NK-92 treated with Interleukin-12 subunit alpha and Interleukin-12 subunit beta, amount 100 ng/mL, for 24 hours (cell line): Measurements from ENCODE around the gene APBA2.

Experiments
- DNase-seq: peaks from one replicate; lab custom pipeline; 2025; lab: John Stamatoyannopoulos, UW

The APBA2 gene

DNA sequence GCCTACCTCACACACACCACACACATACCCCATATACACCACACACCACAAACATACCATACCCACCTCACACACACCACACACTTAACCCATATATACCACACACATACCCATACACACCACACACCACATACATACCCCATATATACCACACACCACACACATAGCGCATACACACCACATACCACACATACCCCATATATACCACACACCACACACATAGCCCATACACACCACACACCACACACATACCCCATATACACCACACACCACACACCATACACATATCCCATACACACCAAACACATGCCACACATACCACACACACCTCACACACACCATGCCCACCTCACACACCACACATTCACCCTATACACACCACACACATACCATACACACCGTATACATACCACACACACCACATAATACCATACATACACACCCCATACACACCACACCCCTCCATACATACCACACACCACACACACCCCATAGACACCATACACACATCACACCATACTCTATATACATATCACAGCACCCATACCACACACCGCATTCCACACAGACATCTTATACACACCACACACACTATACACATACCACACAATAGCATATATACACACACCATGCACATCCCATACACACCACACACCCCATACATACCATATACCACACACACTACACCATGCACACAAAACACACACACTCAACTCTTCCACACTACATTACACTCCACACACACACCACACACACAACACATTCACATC, 29.5 kb downstream of the APBA2 start:
- no peak for DNase-seq

DNA sequence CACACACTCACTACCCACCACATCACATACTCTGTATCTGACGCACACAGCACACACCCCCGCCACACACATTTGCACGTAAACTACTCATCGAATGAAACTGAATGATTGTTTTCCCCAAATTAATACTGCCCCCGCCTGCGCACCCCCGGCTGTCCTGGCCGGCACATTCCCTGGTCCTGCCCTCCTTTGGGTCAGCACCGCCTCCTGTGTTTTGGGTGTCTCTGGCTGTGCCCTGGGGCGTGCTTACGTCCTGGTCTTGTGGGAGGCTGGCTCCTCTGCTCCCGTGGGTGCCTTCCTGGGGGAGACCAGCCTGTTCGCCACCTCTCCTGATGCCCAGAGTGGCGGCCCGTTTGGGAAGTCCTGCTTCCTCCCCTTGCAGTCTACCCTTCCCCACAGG, 30.2 kb downstream of the APBA2 start:
- DNase-seq = no peak

DNA sequence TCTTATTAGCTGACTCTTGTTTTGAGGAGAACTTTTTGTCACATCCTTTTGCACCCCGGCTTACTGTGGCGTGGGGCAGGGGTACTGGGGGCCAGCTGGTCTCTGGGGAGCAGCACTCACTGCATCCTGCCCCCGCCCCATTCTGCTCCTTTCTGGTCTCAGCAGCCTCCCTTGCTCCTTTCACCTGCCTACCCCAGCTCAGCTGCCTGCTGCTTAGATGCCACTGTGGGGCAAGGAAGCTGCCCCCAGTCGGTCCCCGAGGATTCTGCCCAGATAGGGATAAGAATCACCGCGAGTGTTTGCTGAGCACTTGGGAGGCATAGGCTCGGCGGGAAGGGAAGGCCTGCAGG, 32.0 kb downstream of the APBA2 start:
- no peak for DNase-seq

DNA sequence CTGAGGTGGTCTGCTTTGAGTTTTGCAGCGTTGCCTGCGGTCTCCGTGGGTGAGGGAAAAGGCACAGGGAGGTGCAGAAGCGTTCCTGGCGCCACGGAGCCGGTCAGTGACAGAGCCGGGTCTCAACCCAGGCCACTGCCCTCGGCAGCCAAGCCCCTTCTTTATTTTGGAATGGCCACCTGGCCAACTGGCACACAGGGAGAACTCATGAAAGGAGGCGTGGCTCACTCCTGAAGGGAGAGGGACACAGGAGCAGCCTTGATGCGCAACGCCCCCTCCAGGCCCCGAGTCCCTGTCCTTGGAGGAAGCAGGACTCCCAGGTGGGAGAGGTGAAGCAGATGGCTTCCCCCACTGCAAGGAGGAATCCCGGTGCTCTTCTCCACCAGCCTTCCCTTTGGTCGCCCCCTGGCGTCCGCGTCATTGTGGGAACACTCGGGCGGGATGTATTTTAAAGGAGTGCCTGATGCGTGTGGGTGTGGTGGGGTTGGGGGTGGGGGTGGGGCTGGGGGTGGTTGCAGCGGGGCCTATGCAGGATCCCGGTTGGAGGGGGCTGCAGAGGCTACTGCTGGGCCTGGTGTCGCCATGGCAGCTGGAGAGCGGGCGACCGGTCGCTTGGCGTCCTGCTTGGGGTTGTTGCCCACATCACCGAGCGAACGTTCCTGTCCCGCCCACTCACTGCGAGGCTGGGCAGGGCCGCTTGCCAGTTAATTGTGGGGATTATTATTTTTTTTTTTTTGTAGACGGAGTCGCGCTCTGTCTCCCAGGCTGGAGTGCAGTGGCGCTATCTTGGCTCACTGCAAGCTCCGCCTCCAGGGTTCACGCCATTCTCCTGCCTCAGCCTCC, 32.6 kb downstream of the APBA2 start:
- DNase-seq = no peak

DNA sequence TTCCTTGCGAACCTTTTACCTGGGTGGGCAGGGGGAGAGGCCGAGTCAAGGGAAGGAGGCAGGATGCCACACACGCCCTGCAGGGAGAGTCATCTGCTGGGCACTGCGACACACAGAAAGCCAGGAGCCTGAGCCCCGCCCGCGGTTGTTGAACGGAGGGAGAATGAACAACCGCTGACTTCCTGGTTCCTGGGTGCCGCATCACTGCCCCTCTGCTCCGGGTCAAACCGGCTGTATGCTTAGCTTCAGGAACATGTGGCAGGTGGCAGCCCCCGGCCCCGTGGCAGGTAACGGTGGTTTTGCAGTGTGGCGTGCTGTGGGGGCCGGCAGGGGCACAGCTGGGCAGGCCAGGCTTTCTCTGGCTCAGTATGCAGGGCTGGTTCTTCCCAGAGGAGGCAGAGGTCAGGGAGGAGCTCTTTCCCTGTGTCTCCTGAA, 33.4 kb downstream of the APBA2 start:
- no peak for DNase-seq

DNA sequence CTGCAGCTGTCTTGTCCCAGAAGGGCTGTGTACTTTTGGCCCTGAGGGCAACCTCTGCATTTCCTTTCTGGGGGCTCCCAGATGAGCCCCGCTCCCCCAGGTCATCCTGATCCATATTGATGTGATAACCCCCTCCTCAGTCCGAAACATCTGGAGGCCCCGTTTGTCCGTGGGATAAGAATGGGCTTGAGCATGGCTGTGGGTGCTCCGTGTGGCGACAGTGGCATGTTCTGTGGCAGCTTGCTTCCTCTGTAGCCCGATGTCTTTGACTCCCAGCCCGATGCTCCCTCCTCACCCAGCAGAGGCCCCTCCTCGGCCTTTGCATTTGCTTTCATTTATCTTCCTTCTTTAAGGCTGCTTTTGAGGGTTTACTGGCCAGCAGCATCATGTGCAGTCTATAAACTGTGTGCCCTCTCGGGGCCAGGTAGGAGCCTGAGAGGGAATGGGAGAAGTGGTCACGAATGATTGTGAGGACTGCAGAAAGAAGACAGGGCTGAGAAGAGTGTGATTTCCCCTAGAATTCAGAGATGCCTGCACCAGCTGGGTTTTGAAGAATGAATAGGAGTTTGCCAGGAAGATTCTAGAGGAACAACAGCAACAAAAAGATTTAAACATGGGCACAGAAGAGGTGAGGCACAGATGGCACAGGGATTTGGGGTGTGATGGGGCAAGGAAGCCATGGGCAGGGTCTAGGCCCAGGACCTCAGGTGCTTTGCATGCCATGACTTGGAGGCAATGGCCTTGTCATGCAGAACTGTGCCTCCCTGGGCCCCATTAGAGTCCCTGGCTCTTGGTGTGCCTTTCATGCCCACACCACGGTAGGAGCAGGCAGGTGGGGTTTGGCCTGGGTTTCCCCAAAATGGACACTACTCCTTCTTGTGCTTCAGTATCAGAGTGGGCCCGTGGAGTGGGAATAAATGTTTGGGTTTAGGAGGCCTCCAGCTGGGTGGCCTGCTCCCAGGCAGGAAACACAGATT, 34.2 kb downstream of the APBA2 start:
- DNase-seq = no peak

DNA sequence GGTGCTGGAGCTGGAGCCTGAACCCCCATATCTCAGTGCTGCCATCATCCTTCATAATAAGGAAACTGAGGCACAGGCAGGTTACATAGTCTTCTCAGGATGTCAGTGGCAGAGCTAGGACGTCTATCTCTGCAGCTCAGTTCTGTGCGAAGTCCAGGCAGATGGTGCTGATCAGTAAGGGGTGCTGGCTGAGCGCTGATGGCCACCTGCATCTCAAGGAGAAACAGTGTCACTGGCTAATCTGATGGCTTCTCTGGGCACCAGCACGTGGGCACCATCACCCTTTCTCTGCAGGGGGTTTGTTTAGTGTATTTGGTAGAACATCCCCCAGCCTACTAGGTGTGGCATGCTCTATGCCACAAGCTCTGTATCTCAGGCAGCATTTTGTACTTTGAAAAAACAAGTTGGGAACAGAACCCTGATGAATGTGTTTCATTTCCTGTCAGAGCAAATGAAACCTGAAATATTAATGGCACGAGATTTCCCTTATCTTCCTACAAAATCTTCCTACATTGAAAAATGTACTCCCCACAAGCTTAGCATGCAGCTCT, 35.1 kb downstream of the APBA2 start:
- DNase-seq = no peak

DNA sequence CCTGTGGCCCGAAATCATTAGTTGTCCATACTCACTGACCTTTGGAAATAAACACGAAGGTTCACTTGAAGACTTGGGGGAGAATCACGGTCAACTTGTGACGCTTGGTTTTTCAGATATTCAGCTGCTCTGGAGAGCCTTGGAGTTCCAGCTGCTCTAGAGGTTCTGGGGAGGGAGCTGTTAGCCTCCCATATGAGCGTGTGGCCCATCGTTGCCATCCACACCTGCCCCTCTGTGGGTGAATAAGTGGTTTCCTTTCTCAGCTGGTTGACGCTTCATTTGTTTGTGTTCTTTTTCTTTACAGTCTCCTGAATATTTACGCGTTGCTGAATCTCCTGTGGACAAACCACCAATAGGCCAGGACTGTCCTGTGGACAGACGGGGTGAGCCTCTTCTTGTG, 35.6 kb downstream of the APBA2 start:
- no peak for DNase-seq

DNA sequence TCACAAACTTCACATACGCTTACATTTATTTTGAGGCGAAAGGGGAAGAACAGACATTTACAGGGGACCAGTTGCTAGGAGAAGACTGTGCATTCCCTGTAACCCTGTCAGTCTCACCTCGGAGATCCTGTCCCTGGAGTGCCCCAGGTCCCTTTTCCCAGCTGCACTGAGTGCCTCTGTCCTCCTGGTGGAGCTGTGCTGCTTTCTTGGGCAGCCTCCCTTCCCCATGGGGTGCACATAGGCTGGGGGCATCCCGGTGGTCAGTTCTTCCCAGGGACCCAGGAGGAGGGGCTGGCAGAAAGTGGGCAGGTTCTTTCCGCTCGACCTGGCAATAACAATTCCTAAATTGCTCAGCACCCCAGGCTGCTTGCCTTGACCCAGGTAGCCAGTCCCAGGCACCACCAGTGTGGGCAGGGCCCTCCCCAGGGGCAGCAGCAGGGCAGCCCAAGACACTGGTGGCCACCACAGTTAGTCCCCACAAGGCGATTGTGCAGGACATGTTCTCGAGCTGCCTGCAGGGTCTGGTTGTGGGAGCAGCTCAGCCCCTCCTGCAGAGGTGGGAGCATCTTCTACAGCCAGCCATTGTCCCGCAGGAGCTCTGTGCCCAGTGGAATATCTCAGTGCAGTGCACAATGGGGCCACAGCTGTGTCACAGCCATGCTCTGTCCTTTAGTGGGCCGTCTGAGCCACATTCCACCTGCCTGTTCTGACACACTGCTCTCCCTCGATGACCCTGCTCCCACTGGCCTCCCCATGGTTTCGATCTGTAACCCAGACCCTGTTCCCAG, 36.3 kb downstream of the APBA2 start:
- no peak for DNase-seq

DNA sequence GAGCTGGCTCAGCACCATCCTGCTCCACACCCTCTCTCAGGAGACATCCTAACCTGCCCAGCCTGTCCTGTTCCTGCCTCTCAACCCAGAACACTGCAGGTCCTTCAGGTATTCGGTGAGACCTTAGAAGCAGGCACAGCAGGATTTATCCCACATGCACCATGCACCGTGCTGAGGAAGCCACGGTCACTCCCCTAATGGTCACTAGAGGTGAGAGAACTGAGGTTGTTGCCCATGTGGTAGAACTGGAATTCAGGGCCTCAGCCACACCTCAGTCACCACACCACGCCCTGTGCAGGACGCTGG, 36.9 kb downstream of the APBA2 start:
- no peak for DNase-seq

DNA sequence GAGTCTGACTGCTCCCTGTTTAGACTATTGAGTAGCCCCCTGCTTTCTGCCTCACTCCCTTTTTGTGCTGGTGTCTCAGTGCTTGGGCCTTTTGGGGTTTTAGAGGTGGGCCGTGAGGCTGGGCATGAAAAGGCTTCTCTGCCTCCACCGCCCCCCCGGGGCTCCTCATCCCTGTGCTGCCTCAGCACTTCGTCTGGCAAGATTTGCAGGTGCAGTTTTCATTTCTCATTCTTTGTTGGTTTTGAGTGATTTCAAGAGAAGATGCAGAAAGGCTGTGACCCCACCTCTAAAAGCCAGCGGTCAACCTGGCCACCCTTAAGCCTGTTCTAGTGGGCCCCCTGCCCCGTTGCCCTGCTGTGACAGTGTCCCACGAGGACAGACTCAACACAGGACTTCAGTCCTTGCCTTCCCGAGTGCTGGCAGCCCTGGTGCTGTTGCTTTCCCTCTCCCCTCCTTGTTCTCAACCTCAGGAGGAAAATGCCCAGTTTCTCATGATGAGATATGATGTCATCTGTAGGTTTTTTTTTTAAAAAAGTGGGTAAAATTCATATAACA, 38.0 kb downstream of the APBA2 start:
- no peak for DNase-seq

DNA sequence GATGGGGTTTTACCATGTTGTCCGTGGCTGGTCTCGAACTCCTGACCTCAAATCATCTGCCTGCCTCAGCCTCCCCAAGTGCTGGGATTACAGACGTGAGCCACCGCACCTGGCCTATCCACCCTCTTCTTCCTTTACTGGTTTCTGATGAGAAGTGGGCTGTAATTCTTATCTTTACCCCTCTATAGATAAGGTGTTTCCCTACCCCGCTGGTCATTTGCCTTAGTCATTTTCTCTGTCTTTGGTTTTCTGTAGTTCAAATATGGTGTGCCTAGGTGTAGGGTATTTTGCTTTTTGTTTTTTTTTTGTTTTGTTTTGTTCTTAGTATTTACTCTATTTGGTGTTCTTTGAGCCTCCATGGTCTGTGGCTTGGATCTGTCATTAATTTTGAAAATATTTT, 41.3 kb downstream of the APBA2 start:
- no peak for DNase-seq

DNA sequence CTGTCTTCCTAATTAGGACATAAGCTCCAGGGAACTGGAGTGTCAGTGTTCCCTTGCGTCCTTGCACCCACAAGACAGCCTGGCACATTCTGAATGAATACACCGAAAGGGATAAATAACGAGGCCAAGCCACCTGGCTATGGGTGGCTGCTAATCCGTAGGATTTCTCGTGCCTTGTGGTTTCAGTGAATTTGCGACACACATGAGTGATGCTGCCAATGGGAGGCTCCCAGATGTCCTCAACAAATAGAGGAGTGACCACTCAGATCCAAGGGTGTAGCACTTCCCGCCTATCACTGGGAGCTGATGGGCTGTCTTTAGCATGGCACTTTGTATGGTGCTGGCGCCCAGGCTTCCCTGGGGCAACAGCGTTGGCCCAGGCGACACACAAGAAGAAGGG, 43.4 kb downstream of the APBA2 start:
- no peak for DNase-seq

DNA sequence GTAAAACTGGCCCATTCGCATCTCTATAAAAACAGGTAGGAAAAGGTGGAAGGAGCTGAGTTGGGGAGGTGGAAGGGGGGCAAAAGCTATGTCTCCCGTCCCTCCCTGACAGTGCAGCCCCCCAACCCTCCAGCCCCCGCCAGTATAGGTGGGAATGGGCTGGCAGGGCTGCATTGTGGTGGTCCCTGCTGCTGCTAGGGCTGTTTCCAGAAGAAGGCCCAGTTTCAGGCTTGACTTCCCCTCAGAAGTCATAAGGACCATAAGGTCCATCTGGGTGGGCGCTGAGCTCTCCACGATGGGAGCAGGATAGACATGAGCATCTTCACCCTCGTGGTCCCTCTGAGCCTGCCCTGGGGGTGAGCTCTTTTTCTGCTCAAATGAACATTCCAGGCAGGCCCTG, 44.2 kb downstream of the APBA2 start:
- no peak for DNase-seq

DNA sequence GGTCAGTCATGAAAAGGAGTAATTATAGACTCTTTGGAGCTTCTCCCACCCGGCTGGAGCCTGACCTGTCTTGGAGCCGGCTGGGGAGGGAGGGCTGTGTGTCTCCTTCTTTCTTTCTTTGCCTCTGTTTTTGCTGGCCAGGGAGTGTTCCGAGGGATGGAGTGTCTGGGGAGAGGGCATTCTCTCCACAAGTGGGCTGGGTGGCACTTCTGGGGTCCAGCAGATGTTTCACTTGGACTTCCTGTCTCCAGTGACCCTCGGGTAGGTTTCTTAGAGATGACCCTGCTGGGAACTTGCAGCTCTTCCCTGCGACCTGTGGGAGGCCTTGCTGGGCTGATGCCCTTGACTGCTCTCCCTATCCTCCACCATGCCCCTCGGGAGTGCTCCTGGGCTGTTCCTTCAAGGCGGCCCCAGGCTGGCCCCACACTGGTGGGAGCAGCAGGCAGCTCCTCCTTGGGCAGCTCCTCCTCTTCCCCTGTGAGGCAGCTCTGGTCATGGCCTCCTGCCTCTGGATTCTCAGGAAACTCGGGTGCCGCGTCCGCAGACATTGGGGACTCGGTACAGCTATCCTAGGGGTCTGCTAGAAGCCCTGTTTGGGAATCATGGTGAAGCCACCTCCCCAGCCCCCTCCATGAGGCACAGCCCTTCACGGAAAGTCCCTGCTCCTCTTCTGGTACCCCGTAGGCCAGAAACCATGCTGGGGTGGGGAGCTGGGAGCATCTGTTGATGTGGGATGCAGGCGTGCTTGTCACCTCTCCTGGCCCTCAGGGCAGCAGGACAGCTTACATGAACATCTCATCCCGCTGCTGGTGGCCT, 44.9 kb downstream of the APBA2 start:
- DNase-seq = no peak

DNA sequence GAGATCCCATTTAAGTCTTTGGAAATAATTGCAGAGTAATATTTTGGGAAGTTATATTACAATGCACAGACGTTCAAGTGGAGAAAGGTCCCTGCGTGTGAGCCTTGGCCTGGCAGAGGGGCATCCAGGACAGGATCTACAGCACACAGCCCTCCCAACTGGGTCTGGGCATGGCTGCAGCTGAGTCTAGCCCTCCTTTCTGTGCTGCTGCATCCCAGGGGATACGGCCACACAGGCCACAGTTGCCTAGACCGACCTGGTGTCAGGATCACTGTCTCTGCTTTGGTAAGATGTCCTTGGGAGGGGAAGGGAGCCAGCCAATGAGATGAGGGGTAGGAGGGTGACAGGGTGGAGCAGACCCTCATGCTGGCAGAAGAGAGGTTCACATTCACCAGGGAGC, 46.1 kb downstream of the APBA2 start:
- DNase-seq = no peak

DNA sequence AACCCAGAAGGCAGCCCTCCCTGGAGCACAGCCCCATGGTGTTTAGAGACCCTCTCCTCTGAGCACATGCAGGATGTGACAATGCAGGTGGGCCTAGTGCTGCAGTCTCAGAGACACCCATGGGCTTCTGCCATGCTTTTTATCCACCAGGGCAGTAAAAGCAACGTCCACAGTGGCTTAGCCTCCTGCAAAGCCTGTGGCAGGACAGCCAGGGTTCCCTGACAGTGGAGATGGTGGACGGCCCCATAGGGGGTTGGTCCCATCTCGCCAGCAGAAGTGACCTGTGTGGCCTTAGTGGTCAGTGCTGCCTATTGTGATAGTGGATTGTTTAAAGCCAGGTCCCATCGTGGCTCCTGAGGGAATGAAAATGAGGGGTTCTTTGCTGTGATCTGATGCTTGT, 46.6 kb downstream of the APBA2 start:
- no peak for DNase-seq

DNA sequence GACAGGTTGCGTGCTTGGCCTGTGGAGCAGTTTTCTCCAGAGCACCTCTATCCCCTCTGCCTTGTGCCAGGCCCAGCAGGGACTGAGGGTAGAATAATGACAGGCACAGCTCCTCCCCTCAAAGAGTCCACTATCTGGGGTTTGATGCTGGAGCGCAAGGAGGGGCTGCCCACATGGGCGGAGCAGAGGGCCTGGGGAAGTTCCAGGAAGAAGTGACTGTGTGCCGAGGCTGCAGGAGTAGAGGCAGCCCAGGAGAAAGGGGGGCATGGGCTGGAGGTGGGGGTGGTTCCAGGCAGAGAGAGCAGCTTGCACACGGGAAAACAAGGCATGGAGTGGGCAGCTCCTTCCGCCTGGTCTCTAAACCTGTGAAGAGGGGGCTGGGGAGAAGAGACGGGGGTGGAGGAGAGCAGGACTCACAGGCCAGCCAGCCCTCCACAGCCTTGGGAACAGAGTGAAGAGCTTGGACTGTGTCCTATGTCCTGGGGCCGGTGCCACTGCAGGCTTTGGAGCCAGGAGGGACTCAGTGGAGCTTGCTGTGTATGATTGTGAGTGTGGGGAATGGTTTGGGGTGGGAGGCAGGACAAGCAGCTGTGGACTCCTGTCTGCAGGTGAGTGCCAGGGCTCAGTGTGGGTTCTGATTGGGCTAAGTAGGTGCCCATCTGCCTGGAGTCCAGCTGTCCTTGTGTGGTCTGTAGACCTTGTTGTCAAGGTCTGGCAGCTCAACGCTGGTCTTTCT, 48.1 kb downstream of the APBA2 start:
- no peak for DNase-seq

DNA sequence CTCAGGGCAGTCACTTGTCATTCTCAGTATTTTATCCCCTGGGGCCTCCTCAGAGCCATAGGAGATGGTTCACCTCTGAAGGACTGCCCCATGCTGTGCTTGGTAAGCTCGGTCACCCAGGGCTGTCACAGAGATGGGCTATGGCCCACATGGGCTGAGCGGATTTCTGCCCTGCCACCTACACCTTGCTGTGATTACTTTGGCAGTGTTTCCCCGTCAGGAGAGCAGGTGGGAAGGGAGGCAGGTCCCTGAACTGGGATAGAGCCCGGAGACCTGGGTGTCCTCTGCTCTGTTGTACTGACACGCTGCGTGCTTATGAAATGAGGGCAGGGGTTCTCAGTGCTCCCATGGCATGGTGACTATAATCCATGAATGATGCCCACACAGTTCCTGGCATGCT, 48.9 kb downstream of the APBA2 start:
- no peak for DNase-seq

DNA sequence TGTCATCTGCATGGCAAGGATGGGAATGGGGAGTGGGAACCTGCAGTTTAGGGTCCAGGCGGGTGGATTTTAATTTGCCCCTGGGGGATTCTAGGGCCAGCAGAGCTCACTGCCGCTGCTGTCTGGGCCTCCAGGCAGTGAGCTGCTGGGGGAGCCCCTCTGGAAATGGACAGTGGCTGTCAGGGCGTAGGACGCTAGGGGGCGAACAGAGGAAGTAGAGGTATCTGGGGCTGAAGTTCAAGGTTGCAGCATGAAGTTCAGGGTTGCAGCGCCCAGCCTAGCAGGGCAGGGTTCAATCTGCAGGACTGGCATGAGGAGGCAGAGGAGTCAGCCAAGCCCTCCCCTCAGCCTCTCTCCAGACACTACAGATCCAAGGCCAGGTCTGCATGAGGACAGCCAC, 49.5 kb downstream of the APBA2 start:
- peak; percentile 45 for DNase-seq
